HG03196 (cell line): ENCODE results near the gene GREM2.

Experiments
- ATAC-seq: cut with Tn5 transposase; IDR thresholded peaks from one replicate; pipeline ENCODE4 v1.9.1; 2021; ENCODE audit not compliant: unreplicated experiment

The GREM2 gene

DNA sequence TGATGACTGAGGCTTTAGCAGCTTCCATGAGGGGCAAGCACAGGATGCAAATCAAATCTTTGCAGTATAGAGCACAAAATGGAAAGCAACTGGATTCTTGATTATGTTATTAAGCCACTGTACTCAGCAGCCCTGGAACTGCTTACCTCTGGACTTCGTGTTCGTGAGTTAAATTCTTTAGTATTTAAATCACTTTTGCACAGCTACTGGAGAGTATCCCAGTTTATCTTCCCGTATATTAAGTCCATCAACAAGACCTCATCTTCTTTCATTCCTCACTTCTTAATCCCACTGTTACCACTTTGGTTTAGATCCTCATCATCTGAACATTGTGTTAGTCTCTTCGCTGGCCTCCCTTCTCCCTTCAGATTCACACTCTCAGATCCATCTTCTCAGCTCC, 108.9 kb downstream of the GREM2 start:
- ATAC-seq, result no peak

- ATAC-seq, result no peak
These were observed 110.8 kb downstream of the GREM2 start for GRCh38 chr1:240501115-240501514.

DNA sequence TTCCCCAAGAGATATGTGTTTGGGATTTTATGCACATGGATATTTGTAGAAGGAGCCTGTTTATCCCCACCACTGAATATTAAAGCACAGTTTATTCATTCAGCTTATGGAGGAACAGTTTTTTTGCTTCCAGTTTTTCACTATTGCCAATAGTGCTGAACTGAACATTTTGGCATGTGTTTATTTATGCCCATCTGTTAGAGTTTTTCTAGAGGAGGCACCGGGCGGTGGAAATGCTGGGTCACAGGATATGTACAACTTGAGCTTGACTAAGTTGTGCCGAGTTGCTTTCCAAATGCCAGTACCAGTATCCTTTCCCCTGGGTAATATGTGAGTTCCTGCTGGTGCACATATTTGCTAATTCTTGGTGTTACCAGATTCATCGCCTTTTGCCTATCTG, 111.3 kb downstream of the GREM2 start:
- ATAC-seq, result no peak

GRCh38 chr1:240499012-240499411, 112.9 kb downstream of the GREM2 start:
- ATAC-seq, result no peak

GRCh38 chr1:240498335-240498734, 113.6 kb downstream of the GREM2 start:
- no peak for ATAC-seq

GRCh38 chr1:240497908-240498307, 114.0 kb downstream of the GREM2 start:
- no peak for ATAC-seq

- no peak for ATAC-seq
These were observed 115.0 kb downstream of the GREM2 start for GRCh38 chr1:240496941-240497340.

DNA sequence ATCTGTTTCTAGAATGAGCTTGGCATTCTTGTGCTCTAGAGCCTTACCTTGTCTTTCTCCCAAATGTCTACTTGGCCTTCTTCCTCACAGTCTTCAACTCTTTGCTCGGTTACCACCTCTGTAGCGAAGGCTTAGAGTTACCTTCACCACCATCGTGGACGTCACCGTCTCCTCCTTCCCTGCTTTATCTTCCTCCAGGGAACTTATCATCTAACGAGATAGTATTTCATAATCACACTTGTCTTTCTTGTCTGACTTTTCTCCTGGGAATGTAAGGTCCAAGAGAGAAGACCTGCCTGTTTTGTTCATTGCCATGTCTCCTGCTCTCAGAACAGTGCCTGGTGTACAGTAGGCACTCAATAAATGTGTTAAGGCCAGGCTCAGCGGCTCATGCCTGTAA, 115.6 kb downstream of the GREM2 start:
- ATAC-seq, result no peak

GRCh38 chr1:240495601-240496000, 116.4 kb downstream of the GREM2 start:
- ATAC-seq, result no peak

- no peak for ATAC-seq
These were observed 119.0 kb downstream of the GREM2 start for GRCh38 chr1:240492832-240493440.

DNA sequence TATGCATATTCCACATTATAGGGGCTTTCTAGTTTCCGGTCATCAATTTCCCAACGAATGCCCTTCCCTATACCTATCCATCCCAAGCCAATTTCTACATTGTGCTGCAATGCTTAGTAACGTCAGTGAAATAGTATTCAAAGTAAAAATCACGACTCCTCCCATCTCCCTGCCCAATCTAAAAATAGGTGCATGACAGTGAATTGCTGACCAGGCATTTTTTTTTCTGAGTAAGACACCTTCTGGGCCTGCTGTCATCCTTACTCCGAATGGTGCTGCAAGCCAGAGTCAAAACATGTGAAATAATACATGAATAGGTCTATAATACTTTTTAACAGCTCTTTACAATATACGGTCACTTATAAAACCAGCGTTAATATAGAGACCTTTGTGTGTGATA, 120.2 kb downstream of the GREM2 start:
- no peak for ATAC-seq

GRCh38 chr1:240491156-240491555, 120.8 kb downstream of the GREM2 start:
- ATAC-seq, result no peak

DNA sequence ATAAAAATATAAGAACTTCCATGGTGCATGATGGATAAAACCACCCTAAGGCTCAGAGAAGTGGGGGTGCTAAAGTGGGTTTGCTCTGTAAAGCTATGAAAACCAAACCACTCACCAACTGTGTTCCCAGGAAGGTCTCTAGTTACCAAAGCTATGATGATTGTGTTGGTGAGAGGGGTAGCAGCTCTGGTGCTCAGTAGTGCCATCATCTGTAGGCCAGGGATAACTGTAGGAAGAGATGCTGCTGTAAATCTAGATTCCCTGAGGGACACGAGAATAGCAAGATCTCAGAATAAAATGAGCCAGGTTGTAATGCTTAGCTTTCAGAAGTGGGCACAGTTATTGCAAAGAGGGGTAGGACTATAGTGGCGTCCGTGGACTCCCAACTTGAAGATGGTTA, 124.5 kb downstream of the GREM2 start:
- ATAC-seq, result no peak

DNA sequence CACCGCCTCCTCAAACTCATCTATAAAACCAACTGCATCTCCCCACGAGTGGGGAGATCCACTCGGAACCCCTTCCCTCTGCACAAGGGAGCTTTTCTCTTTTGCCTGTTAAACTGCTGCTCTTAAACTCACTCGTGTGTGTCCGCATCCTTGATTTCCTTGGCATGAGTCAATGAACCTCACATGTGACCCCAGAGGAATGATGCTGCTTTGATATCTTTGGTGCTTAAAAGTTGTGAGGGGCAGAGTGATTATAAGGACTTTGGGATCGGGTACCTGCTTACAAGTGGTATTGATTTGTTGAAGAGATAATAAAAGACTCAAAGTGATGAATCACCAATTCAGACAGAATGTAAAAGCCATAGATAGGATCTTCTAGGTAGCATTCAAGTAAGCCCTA, 125.3 kb downstream of the GREM2 start:
- no peak for ATAC-seq

GRCh38 chr1:240484804-240485443, 127.0 kb downstream of the GREM2 start:
- ATAC-seq, result no peak

DNA sequence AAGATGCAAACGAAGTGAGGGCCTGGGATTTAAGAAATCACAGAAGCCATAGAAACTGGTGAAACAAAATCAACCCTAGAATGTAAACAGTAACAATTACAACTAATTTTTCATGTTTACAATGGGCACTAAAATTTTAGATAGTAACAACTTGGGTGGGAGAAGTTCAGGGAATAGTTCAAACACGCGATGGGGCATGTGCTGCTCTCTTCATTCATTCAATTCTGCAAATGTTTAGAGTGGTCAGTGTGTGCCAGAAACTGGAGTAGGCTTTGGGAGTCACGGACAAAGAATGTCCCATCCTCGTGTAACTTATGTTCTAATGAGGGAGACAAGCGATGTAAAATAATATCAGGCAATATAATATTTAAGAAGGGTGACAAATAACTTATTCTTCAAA, 133.4 kb downstream of the GREM2 start:
- ATAC-seq, result no peak

GRCh38 chr1:240475832-240476231, 136.1 kb downstream of the GREM2 start:
- ATAC-seq, result no peak

- ATAC-seq, result no peak
These were observed 137.8 kb downstream of the GREM2 start for GRCh38 chr1:240474133-240474614.

GRCh38 chr1:240468656-240469055, 143.3 kb downstream of the GREM2 start:
- no peak for ATAC-seq

- no peak for ATAC-seq
These were observed 144.1 kb downstream of the GREM2 start for GRCh38 chr1:240467895-240468294.

GRCh38 chr1:240466509-240466908, 145.4 kb downstream of the GREM2 start:
- no peak for ATAC-seq

DNA sequence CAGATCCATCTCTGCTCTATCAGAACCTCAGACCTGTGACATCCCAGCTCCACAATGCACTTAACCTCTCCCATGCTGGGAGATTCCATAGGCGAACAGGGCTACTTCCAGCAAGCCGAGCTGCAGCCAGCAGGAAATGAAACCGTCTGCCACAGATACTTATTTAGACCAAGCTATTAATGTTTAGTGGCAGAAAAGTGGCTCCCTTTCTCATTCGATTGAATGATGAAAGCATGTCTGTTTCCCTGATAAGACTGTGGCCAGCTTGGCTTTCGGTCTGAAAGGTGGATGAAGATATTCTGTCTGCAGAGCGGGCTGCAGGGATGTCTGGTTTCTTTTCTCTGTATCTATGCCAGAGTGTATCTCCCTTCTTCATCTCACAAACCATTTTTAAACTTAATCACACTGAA, 146.4 kb downstream of the GREM2 start:
- ATAC-seq, result no peak

DNA sequence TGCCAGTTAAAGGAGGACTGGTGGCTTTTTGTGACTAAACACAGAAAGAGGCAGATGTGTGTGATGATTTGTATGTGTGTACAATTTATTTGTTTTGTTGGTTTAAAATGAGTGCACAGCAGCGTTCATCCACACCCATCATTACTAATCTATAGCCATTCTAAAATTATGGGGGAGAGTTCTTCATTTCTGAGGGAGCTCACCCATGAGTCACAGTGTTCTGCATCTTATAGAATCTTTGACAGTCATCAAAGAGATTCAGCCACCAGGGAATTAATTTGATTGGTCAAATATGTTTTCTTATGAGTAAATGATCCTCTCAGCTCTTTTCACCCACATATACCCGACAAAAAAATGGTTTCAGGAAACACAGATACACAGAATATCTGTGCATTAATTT, 147.9 kb downstream of the GREM2 start:
- no peak for ATAC-seq
